PC-3 (cell line): ENCODE results near the gene CMTM3.

Experiments used
- CTCF ChIP-seq: fragments of 300-600 bp; sonication (generic); conservative IDR thresholded peaks from 2 replicates; pipeline ENCODE4 v1.5.1; 2017; ENCODE audit warnings: antibody characterized with exemption, low read depth, mild to moderate bottlenecking, low read length
- EZH2 ChIP-seq: fragments of 300-600 bp; sonication (generic); IDR thresholded peaks from one replicate; pipeline ENCODE4 v1.6.1; 2017; ENCODE audit warnings: antibody characterized with exemption, mild to moderate bottlenecking, low read length; ENCODE audit not compliant: unreplicated experiment
- EZH2phosphoT487 ChIP-seq: fragments of 300-600 bp; sonication (generic); IDR thresholded peaks from 2 replicates; pipeline ENCODE4 v1.6.1; 2018; ENCODE audit warnings: mild to moderate bottlenecking, antibody characterized with exemption, low read length, borderline replicate concordance

DNA sequence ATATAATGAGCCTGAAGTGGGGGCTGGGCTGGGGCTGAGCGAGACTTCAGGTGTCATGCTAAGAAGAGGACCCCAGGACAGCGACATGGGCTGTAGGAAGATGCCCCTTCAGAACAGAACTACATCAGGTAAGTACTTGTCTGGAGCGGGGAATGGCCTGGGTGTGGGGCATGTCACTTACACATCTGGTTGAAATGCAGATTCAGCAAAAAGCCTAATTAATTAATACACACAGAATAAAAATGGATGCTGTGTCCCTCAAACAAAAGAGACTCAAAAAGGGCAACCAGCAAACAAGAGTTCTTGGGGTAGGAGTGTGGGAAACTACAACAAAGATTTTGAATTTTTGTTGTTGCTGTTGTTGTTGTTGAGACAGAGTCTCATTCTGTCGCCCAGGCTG, 13.5 kb upstream of the CMTM3 start:
- no peak for TF ChIP-seq CTCF
- TF ChIP-seq EZH2: no peak
- no peak for TF ChIP-seq EZH2phosphoT487
